Measurements from ENCODE around the gene SMYD3. TPM values are rescaled to one million over a fixed set of nuclear protein-coding genes. Genes with fewer than 3 reads are reported as not detected.

Gene SMYD3
- total RNA-seq, 1 donor from 2014 or later: 5.6 TPM

GRCh38 chr1:246170574-246171261 is 336.4 kb downstream of the SMYD3 start:
- no peak for DNase-seq (ENCODE audit: low spot score)
- intact Hi-C loops (cut with DNase I): no loop called here

- intact Hi-C loops (cut with DNase I): no loop called here
- no peak for DNase-seq (ENCODE audit: low spot score)
These were observed 337.6 kb downstream of the SMYD3 start for GRCh38 chr1:246169486-246169885.

GRCh38 chr1:246169019-246169418 is 338.1 kb downstream of the SMYD3 start:
- intact Hi-C loops (cut with DNase I): no loop called here
- no peak for DNase-seq (ENCODE audit: low spot score)

GRCh38 chr1:246166841-246167240 is 340.2 kb downstream of the SMYD3 start:
- intact Hi-C loops (cut with DNase I): no loop called here
- no peak for DNase-seq (ENCODE audit: low spot score)

- DNase-seq (ENCODE audit: low spot score): no peak
- intact Hi-C loops (cut with DNase I): no loop called here
These were observed 341.0 kb downstream of the SMYD3 start for GRCh38 chr1:246165826-246166709.

- intact Hi-C loops (cut with DNase I): no loop called here
- DNase-seq (ENCODE audit: low spot score): no peak
These were observed 342.3 kb downstream of the SMYD3 start for GRCh38 chr1:246164764-246165163.

GRCh38 chr1:246162560-246162959 is 344.5 kb downstream of the SMYD3 start:
- DNase-seq (ENCODE audit: low spot score): no peak
- intact Hi-C loops (cut with DNase I): no loop called here

- intact Hi-C loops (cut with DNase I): no loop called here
- no peak for DNase-seq (ENCODE audit: low spot score)
These were observed 345.5 kb downstream of the SMYD3 start for GRCh38 chr1:246161626-246162025.

- DNase-seq (ENCODE audit: low spot score): no peak
- intact Hi-C loops (cut with DNase I): no loop called here
These were observed 346.2 kb downstream of the SMYD3 start for GRCh38 chr1:246160905-246161304.

GRCh38 chr1:246160374-246160773 is 346.7 kb downstream of the SMYD3 start:
- no peak for DNase-seq (ENCODE audit: low spot score)
- intact Hi-C loops (cut with DNase I): no loop called here

- intact Hi-C loops (cut with DNase I): no loop called here
- DNase-seq (ENCODE audit: low spot score): no peak
These were observed 347.5 kb downstream of the SMYD3 start for GRCh38 chr1:246159279-246160227.

GRCh38 chr1:246158131-246158530 is 348.9 kb downstream of the SMYD3 start:
- DNase-seq (ENCODE audit: low spot score): no peak
- intact Hi-C loops (cut with DNase I): no loop called here

- intact Hi-C loops (cut with DNase I): no loop called here
- DNase-seq (ENCODE audit: low spot score): no peak
These were observed 349.6 kb downstream of the SMYD3 start for GRCh38 chr1:246157516-246157915.

- DNase-seq (ENCODE audit: low spot score): no peak
- intact Hi-C loops (cut with DNase I): no loop called here
These were observed 350.2 kb downstream of the SMYD3 start for GRCh38 chr1:246156847-246157246.

- no peak for DNase-seq (ENCODE audit: low spot score)
- intact Hi-C loops (cut with DNase I): no loop called here
These were observed 351.2 kb downstream of the SMYD3 start for GRCh38 chr1:246155923-246156322.

GRCh38 chr1:246153796-246154212 is 353.3 kb downstream of the SMYD3 start:
- intact Hi-C loops (cut with DNase I): no loop called here

GRCh38 chr1:246152986-246153431 is 354.1 kb downstream of the SMYD3 start:
- intact Hi-C loops (cut with DNase I): no loop called here
- DNase-seq (ENCODE audit: low spot score): no peak

More at GRCh38 chr1:246153796-246154212, 353.3 kb downstream of the SMYD3 start:
- DNase-seq (ENCODE audit: low spot score): no peak

GRCh38 chr1:246151796-246152434 is 355.2 kb downstream of the SMYD3 start:
- DNase-seq (ENCODE audit: low spot score): no peak

GRCh38 chr1:246149543-246149942 is 357.5 kb downstream of the SMYD3 start:
- intact Hi-C loops (cut with DNase I): no loop called here

More at GRCh38 chr1:246151796-246152434, 355.2 kb downstream of the SMYD3 start:
- intact Hi-C loops (cut with DNase I): no loop called here

More at GRCh38 chr1:246149543-246149942, 357.5 kb downstream of the SMYD3 start:
- no peak for DNase-seq (ENCODE audit: low spot score)

Measured in cardiac septum (tissue), 1 donor.